Transverse colon (tissue), 4 donors: ENCODE data around the gene ZBTB7C. TPM values are rescaled to one million over a fixed set of nuclear protein-coding genes. Genes with fewer than 3 reads are reported as not detected.

ENCODE experiments used
- DNase-seq: peaks from one replicate; pipeline ENCODE4 v3.0.0-alpha.2; 2019
- H3K27ac ChIP-seq, 4 donors: fragments of 200-600 bp; sonication (generic); 2 replicates each; pipeline ENCODE4 v1.5.1; 2016 to 2018; ENCODE audit warnings: inconsistent platforms in 4 of 4
- H3K27me3 ChIP-seq: fragments of 200-600 bp; sonication (generic); 2 replicates; pipeline ENCODE4 v1.5.1; 2017; ENCODE audit warnings: inconsistent platforms
- H3K36me3 ChIP-seq, 4 donors: fragments of 200-600 bp; sonication (generic); 2 replicates each; pipeline ENCODE4 v1.5.1; 2017 to 2019; ENCODE audit warnings: inconsistent platforms in 4 of 4
- H3K4me1 ChIP-seq, 4 donors: fragments of 200-600 bp; sonication (generic); 2 replicates each; pipeline ENCODE4 v1.5.1; 2017 to 2020; ENCODE audit warnings: inconsistent platforms in 4 of 4
- H3K4me3 ChIP-seq, 4 donors: fragments of 200-600 bp; sonication (generic); 1 replicate in 1 of 4; 2 replicates in 3 of 4; pipeline versions ENCODE4 v1.5.1 to v1.6.1; 2017 to 2019; ENCODE audit warnings: inconsistent platforms in 4 of 4
- H3K9me3 ChIP-seq, 2 donors: fragments of 200-600 bp; sonication (generic); 2 replicates each; pipeline ENCODE4 v1.5.1; 2017 to 2019; ENCODE audit warnings: inconsistent platforms in 2 of 2
- CTCF ChIP-seq, 5 experiments: fragments of 200-600 bp in 3 of 5; fragments of 450-650 bp in 2 of 5; sonication (generic) in 3 of 5; IDR thresholded peaks; 1 replicate in 2 of 5; 2 replicates in 3 of 5; pipeline ENCODE4 v1.5.1; 2016 to 2017; ENCODE audit warnings: antibody characterized with exemption in 5 of 5, inconsistent platforms in 3 of 5, mild to moderate bottlenecking in 2 of 5, moderate library complexity in 1 of 5
- EP300 ChIP-seq: sonication (generic); formaldehyde crosslinking; IDR thresholded peaks from one replicate; pipeline ENCODE4 v1.6.1; 2017; ENCODE audit warnings: antibody characterized with exemption, low read depth
- POLR2A ChIP-seq: fragments of 450-650 bp; IDR thresholded peaks from one replicate; pipeline ENCODE4 v1.6.1; 2016; ENCODE audit warnings: antibody characterized with exemption, mild to moderate bottlenecking, moderate library complexity
- POLR2AphosphoS5 ChIP-seq, 3 donors: sonication (generic); formaldehyde crosslinking; IDR thresholded peaks; one replicate each; pipeline ENCODE4 v1.6.1; 2016; ENCODE audit warnings: antibody characterized with exemption in 3 of 3
- WGBS, 2 donors: methylation state at CpG; one replicate each; pipeline ENCODE4 v1.1.5; 2018; ENCODE audit warnings: low coverage in 1 of 2; 5-methylcytosine and 5-hydroxymethylcytosine counted together
- in situ Hi-C, 4 donors: fragments of 200-750 bp; cut with MboI; loops; one replicate each; pipeline versions ENCODE4 v1.15.0 to v1.15.1; 2017; ENCODE audit warnings: low sequenced_read_pairs in 3 of 4, low pct_ligation_motif_present in 1 of 4, low pct_unique_long_range_greater_than_20kb in 1 of 4
- intact Hi-C: fragments of 100-400 bp; cut with DNase I; formaldehyde crosslinking; loops from one replicate; pipeline ENCODE4 v1.15.1; 2023; ENCODE audit warnings: low total_unique reads
- total RNA-seq, 4 donors: library from RNA; depleted of rRNA; stranded (reverse); fragments of >200 nt; gene quantifications; one replicate each; pipeline ENCODE4 v1.1.0, GENCODE V29; 2016

The ZBTB7C gene
- total RNA-seq, 4 donors from 2014 or later: 38.4 to 81.2 (median 47.5) TPM

GRCh38 chr18:48454261-48454757, 45.1 kb upstream of the ZBTB7C start:
- H3K36me3 ChIP-seq: no peaks in the 10 kb centered on the region
- no peaks in the 10 kb centered on the region for H3K9me3 ChIP-seq
- TF ChIP-seq CTCF (IDR thresholded peaks at IDR 0.05) (no peak), POLR2AphosphoS5 (IDR thresholded peaks at IDR 0.05) (no peak), POLR2A (no peak), EP300 (no peak)
- WGBS, 2 donors: 55% methylated on average over 6 of the region's 6 CpGs; no CpG with 5 or more reads in 1 of the 2 donors
- peaks cover 0 to 10% (median 3%) of the 10 kb centered on the region in 4 donors for H3K4me1 ChIP-seq
- in situ Hi-C loops (loop anchor here in 1 of 4 donors (25.0 kb wide), 1 partner anchor 208 kb away; no protein-coding TSS in a partner anchor), intact Hi-C loops (no loop called here)
- DNase-seq: no peak
- no peak overlapping the region for H3K4me3 ChIP-seq
- no peaks in the 10 kb centered on the region for H3K27me3 ChIP-seq
- H3K27ac ChIP-seq: no peak overlapping the region

GRCh38 chr18:48453330-48454066, 44.3 kb upstream of the ZBTB7C start:
- Histone ChIP-seq H3K36me3 (no peaks in the 10 kb centered on the region), H3K27ac (no peak overlapping the region), H3K4me1 (peaks cover 0 to 10% (median 3%) of the 10 kb centered on the region in 4 donors), H3K9me3 (no peaks in the 10 kb centered on the region), H3K4me3 (no peak overlapping the region), H3K27me3 (no peaks in the 10 kb centered on the region)
- intact Hi-C loops: no loop called here
- in situ Hi-C loops: loop anchor here in 1 of 4 donors (25.0 kb wide), 1 partner anchor 209 kb away; no protein-coding TSS in a partner anchor
- no peak for TF ChIP-seq CTCF (IDR thresholded peaks at IDR 0.05)
- 74 to 80% methylated on average over 2 to 8 of the region's 9 CpGs for WGBS, 2 donors
- DNase-seq: no peak

GRCh38 chr18:48452861-48453323, 43.7 kb upstream of the ZBTB7C start:
- no peak for TF ChIP-seq POLR2A
- TF ChIP-seq CTCF (IDR thresholded peaks at IDR 0.05): no peak
- TF ChIP-seq POLR2AphosphoS5 (IDR thresholded peaks at IDR 0.05): no peak
- no peak for TF ChIP-seq EP300

GRCh38 chr18:48450685-48451084, 41.5 kb upstream of the ZBTB7C start:
- intact Hi-C loops (no loop called here), in situ Hi-C loops (loop anchor here in 1 of 4 donors (25.0 kb wide), 1 partner anchor 212 kb away; no protein-coding TSS in a partner anchor)
- TF ChIP-seq POLR2A: no peak
- TF ChIP-seq CTCF (IDR thresholded peaks at IDR 0.05): no peak
- TF ChIP-seq EP300: no peak
- no peak for TF ChIP-seq POLR2AphosphoS5 (IDR thresholded peaks at IDR 0.05)
- Histone ChIP-seq H3K36me3 (no peaks in the 10 kb centered on the region), H3K27me3 (no peaks in the 10 kb centered on the region), H3K4me1 (peaks cover 0 to 8% (median 3%) of the 10 kb centered on the region in 4 donors), H3K9me3 (no peaks in the 10 kb centered on the region), H3K27ac (no peak overlapping the region), H3K4me3 (no peak overlapping the region)
- 89% methylated on average over 2 of the region's 2 CpGs; no CpG with 5 or more reads in 1 of the 2 donors for WGBS, 2 donors
- DNase-seq: no peak

More at GRCh38 chr18:48452861-48453323, 43.7 kb upstream of the ZBTB7C start:
- Histone ChIP-seq H3K27ac (no peak overlapping the region), H3K36me3 (no peaks in the 10 kb centered on the region), H3K27me3 (no peaks in the 10 kb centered on the region), H3K4me1 (peaks cover 0 to 10% (median 3%) of the 10 kb centered on the region in 4 donors), H3K9me3 (no peaks in the 10 kb centered on the region), H3K4me3 (no peak overlapping the region)
- intact Hi-C loops: no loop called here
- in situ Hi-C loops: loop anchor here in 1 of 4 donors (25.0 kb wide), 1 partner anchor 209 kb away; no protein-coding TSS in a partner anchor
- WGBS, 2 donors: 91% methylated on average over 4 of the region's 4 CpGs; no CpG with 5 or more reads in 1 of the 2 donors
- no peak for DNase-seq
